Urinary bladder (tissue), 4 donors: ENCODE data around the gene PTPN14. TPM values are rescaled to one million over a fixed set of nuclear protein-coding genes. Genes with fewer than 3 reads are reported as not detected.

Experiments
- DNase-seq: peaks from one replicate; pipeline ENCODE4 v3.0.0-alpha.2; 2015; ENCODE audit errors: extremely low spot score
- H3K27ac ChIP-seq: one replicate; pipeline ENCODE4 v1.5.1; 2013; ENCODE audit warnings: low read depth, mild to moderate bottlenecking, moderate library complexity
- H3K36me3 ChIP-seq: one replicate; pipeline ENCODE4 v1.6.1; 2013; ENCODE audit warnings: mild to moderate bottlenecking, moderate library complexity; ENCODE audit not compliant: insufficient read depth
- H3K4me1 ChIP-seq: one replicate; pipeline ENCODE4 v1.6.1; 2013; ENCODE audit warnings: mild to moderate bottlenecking, moderate library complexity; ENCODE audit not compliant: insufficient read depth
- H3K4me3 ChIP-seq: one replicate; pipeline ENCODE4 v1.5.1; 2013; ENCODE audit warnings: low read depth, low read length
- WGBS: extraction: QIAGEN DNeasy Blood & Tissue Kit; methylation state at CpG from one replicate; pipeline ENCODE4 v1.1.7; 2013; 5-methylcytosine and 5-hydroxymethylcytosine counted together
- polyA plus RNA-seq: library from polyadenylated mRNA; stranded (reverse); fragments of 200-250 nt; gene quantifications from one replicate; pipeline ENCODE4 v1.2.3, GENCODE V29; 2013
- total RNA-seq: library from RNA; depleted of rRNA; stranded (reverse); fragments of >200 nt; gene quantifications from one replicate; pipeline ENCODE4 v1.2.3, GENCODE V29; 2014
- donor health status: healthy with polysubstance abuse.
- donor health status: healthy.

The PTPN14 gene
- total and polyA plus RNA-seq, 2 donors = 9.0 to 39.2 TPM

DNA sequence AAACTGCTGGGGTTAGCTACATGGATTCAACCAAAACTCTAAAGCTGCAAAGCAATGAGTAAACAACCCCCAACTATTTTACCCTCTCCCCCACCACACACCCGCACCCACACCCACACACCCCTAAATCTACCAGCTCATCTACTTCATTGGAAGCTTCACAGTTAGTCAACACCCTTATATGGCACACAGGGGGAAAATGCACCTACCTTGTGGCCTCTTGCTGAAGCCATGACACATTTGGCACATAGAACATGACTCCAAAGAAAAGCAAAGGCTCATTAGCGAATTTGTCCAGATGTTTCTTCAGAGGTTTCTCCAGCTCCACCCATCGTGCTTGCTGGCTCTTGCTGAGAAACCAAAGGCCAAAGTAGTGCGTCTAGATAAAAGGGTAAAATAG lies 99.8 kb downstream of the PTPN14 start:
- DNase-seq = no peak
- H3K4me1 ChIP-seq = peaks cover 1% of the 10 kb centered on the region
- 87% methylated on average over 4 of the region's 4 CpGs for WGBS
- no peak overlapping the region for H3K4me3 ChIP-seq
- no peak overlapping the region for H3K27ac ChIP-seq
- H3K36me3 ChIP-seq = no peaks in the 10 kb centered on the region

DNA sequence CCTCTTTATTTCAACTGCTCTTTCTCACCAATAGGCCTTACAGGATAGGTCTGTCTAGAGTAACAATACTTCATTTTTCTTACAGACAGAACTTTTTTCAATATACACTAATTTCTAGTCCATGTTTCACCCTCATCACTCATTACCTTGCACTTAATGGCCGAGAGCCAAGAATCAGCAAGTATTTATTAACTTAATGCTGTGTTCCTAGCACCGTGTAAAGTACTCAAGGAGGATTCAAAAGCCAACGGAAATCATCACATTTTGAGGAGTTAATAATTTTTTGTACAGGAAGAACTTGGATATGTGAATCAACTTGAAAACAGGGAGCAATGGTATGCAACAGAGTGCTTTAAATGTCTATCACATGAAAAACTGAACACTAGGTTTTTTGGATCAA lies 102.0 kb downstream of the PTPN14 start:
- WGBS = 96% methylated on average over 3 of the region's 3 CpGs
- Histone ChIP-seq H3K4me3 (no peak overlapping the region), H3K4me1 (no peaks in the 10 kb centered on the region), H3K36me3 (no peaks in the 10 kb centered on the region), H3K27ac (no peak overlapping the region)
- no peak for DNase-seq

DNA sequence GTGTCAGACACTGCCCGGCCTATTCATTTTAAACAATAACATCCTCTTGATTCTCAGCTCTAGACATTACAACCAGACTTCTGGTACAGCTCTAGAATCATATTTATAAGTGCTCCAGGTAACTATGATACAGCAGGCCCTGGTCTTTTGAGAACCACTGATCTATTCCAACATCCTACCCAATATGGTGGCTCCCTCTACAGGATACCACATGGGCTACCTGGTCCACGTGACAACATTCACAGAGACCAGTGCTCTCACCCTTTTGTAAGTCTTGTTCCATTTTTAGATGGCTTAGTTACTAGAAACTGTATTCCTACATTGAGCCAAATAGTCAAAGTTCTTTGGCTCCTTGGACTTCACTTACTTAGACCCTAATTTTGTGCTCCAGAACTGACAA lies 102.9 kb downstream of the PTPN14 start:
- Histone ChIP-seq H3K36me3 (no peaks in the 10 kb centered on the region), H3K4me3 (no peak overlapping the region), H3K27ac (no peak overlapping the region), H3K4me1 (no peaks in the 10 kb centered on the region)
- no peak for DNase-seq
- WGBS = 99% methylated on average over 2 of the region's 2 CpGs

DNA sequence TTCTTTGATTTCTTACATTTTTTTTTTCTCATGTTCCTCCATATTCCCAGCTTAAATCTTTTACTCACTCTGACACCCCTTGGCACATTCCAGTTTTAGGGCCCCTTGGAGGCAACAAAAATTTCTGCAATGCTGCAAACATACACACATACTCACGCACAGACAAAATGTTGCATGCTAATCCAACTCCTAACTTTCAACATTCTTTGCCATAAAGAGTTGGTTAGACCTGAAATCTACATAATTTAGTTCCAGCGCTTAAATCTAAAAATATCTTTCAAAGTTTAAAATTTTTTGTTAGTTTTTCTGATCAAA lies 103.9 kb downstream of the PTPN14 start:
- DNase-seq = no peak
- Histone ChIP-seq H3K4me1 (no peaks in the 10 kb centered on the region), H3K27ac (no peak overlapping the region), H3K36me3 (no peaks in the 10 kb centered on the region), H3K4me3 (no peak overlapping the region)
- WGBS = 88% methylated on average over 2 of the region's 2 CpGs

DNA sequence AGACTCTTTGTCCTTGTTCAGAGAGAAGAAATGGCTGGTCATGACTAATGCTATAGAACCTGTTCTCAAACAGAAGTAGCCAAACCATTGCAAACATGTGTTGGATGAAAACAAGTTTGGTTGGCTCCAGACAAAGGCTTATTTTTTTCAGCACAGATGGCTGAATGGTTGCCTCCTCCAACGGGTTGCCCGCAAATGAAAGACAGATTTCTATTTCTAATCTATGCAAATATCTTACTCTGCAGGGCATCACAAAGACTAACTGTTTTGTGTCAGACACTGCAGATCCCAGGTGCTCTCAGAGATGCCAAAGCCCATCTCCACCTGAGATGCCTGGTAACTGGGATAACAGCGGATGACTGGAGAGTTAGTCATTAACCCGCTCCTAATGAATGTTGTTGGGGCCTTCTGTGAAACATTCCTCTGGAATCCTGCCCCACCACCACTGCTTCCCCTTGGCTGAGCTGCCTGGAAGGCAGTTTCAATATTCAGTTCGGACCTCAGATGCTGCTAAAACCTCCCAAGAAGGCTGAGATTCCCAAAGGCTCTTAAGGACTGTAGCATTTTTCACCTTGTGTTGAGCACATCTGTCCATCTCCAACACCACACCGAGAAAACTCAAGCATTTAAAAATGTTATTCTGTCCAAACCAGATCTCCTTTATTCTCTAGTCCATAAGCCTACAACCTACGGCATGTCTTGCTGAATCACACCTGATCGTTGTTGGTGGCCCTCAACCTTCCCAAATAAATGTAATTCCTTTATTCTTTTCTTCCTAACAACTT lies 104.4 kb downstream of the PTPN14 start:
- no peak for DNase-seq
- Histone ChIP-seq H3K36me3 (no peaks in the 10 kb centered on the region), H3K4me1 (no peaks in the 10 kb centered on the region), H3K4me3 (no peak overlapping the region), H3K27ac (no peak overlapping the region)
- 78% methylated on average over 8 of the region's 8 CpGs for WGBS

DNA sequence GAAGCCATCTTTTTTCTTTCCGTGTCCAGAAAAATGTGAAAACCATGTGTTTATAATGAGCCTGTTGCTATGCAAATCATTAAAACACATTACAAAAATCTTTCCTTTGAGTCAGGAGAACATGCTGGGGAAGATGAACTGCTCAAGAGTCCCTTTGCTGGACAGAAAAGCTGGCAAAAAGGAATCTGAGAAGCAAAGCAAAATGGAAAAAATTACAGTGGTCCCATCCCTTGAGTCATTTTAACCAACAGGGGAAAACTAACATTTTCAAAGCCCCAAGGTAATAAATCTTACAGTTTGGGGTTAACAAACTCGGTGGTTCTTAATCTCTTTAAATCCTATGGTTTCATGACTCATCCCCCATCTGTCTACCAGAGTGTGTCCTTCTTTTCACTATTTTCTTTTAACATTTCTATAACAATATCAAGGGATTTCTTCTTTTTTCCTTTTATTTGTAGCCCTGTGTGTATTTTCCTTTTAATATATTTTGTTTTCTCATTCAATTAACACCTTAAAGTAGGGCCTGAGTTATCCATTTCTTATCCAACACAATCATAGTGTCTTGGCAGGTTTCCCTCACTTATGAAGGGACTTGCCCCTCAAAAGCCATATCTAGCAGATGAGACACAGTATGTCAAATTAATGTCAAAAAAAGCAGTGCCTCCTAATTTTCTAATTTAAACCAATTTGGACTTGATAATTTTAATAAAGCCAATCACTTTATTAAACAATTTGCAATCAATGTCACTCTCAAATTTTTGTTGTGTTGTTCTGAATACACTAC lies 105.4 kb downstream of the PTPN14 start:
- no peak overlapping the region for H3K27ac ChIP-seq
- 12% methylated on average over 2 of the region's 2 CpGs for WGBS

DNA sequence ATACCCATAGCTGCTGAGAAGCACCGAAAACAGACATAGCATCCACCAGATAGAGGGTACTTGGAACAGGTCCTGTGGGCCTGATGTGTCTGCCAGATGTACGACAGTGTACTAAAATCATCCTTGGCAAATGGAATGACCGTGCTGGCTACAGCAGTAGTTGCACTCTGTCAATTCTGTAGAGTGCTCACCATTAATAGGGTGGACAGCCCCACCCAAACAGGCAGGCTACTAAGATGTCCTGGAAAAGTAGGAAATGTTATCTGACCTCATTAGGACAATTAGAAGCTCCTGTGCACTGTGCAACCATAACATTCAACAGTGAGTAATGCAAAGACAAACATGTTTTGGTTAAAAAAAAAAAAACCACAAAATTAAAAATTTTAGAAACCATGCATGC lies 106.2 kb downstream of the PTPN14 start:
- Histone ChIP-seq H3K36me3 (no peaks in the 10 kb centered on the region), H3K4me1 (no peaks in the 10 kb centered on the region), H3K4me3 (no peak overlapping the region), H3K27ac (no peak overlapping the region)
- WGBS = 54% methylated on average over 3 of the region's 3 CpGs
- no peak for DNase-seq

More for the DNA sequence above, 105.4 kb downstream of the PTPN14 start:
- H3K36me3 ChIP-seq = no peaks in the 10 kb centered on the region
- DNase-seq = no peak
- H3K4me3 ChIP-seq = no peak overlapping the region
- H3K4me1 ChIP-seq = no peaks in the 10 kb centered on the region

DNA sequence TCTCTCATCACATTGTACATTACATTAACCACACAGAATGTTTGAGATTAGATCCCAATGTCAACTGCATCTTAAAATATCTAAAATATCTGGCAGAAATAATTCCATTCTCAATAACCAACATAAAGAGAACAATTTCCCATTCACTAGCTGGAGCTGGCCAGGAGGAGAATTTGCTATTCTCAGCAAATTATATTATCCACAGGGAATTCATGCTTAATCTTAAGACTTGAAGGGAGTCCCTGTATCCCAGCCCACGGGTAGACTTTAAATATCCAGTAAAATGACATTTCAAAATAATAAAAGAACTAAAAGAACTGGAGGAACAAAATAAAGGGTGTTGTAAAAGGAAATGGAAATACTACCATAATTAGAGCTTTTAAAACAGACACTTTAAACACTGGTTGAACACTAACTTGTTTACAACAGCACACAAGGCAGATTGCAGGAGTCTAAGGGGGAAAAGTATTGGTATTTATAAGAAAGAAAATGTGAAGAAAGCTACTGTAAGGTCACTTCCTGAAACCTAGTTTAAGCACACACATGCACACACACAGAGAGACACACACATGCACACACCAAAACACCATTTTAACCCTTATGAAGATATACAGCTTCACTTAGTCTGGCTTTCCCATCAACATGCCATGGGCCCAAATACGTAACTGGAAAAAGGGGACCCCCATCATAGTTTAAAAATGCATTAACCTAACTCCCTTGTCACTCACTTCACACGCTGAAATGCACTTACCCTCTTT lies 107.0 kb downstream of the PTPN14 start:
- no peak overlapping the region for H3K4me3 ChIP-seq
- H3K36me3 ChIP-seq = no peaks in the 10 kb centered on the region
- H3K27ac ChIP-seq = no peak overlapping the region
- 64% methylated on average over 3 of the region's 3 CpGs for WGBS
- no peaks in the 10 kb centered on the region for H3K4me1 ChIP-seq
- no peak for DNase-seq

DNA sequence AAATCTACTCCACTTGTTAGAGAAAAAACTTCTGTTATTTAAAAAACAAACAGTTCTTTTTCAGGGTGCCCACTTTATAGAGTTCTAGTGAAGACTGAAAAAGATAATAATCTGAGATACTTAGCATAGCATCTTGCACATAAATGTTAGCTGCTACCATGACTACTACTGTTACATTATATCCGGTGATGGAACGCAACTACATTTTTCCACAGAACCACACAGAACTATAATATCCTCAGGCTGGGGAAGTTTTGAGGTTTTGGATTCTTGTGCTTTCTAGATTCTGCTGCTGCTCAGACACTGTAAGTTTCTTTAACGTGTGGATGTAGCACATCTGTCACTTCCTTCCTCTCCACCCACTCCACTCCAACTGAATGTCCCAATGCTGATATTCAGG lies 110.3 kb downstream of the PTPN14 start:
- Histone ChIP-seq H3K27ac (no peak overlapping the region), H3K4me1 (no peaks in the 10 kb centered on the region), H3K36me3 (no peaks in the 10 kb centered on the region), H3K4me3 (no peak overlapping the region)
- WGBS = 46% methylated on average over 3 of the region's 3 CpGs
- no peak for DNase-seq

DNA sequence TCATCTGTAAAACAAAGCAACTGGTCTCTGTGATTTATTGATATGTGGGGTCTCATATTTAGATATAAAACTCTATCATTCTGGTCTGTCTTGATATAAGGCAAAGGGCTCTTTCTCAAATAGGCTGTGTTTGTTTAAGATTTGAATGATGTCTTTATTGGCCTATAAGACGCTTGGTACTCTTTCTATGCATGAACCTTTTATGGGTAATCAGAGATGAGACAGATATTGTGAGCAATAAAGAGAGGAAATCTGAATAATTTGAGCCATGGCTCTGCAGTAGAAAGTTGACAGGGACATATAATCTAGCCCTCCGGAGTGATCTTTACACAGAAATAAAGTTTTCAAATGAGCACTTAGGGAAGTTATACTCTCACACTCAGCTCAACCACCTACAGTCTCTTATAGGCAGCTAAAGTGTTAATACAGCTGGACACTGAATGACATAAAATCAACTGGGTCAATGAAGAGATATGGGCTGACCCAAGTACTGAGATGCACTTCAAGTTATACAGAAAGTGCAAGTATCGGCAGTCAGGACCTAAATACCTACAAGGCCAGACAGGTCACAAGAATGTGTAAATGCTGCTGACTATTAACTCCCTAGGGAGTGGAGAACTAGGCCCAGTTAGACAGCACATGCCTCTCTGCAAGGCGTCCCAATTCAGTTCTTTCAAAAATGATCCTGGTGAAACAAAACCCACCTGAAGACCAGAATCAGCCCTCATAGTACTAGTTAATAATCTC lies 111.0 kb downstream of the PTPN14 start:
- Histone ChIP-seq H3K4me3 (no peak overlapping the region), H3K27ac (peak overlapping the region; percentile 50), H3K4me1 (no peaks in the 10 kb centered on the region), H3K36me3 (no peaks in the 10 kb centered on the region)
- WGBS = 65% methylated on average over 4 of the region's 4 CpGs
- no peak for DNase-seq

DNA sequence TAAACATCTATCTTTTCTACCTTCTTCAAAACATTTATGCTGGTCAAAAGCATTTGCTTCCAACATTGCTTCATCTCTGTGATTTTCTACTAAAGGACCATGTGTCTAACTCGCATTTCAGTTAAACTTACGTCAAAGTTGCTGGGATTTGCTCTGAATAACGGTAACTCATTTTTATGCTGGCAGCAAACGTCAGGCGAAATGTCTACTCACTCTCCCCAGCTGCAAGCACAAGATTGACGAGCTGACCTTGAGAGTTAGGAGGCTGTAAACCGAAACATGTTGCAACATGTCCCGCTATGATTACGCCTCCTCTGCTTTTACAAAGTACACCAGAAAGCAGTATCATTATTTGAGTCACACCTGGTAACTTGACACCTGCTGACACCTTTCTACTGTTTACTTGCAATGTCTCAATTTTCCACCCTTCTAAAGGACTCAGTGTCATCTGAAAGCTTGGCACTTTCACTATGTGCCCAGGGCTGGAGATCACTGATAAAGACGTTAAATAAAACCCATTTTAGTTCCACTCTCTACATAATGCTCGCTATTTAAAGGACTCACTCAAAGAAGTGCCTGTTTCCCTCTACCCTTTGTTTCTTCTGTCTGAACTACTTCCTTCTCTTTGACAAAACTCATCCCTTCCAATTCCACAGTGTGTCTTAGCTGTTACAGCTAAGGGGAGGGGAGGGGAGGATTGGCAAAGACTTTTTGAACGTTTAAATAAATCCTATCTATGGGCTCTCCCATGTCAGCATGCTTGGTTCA lies 111.9 kb downstream of the PTPN14 start:
- Histone ChIP-seq H3K4me1 (no peaks in the 10 kb centered on the region), H3K27ac (no peak overlapping the region), H3K36me3 (no peaks in the 10 kb centered on the region), H3K4me3 (no peak overlapping the region)
- peak; percentile 53 for DNase-seq
- WGBS = 62% methylated on average over 12 of the region's 12 CpGs

DNA sequence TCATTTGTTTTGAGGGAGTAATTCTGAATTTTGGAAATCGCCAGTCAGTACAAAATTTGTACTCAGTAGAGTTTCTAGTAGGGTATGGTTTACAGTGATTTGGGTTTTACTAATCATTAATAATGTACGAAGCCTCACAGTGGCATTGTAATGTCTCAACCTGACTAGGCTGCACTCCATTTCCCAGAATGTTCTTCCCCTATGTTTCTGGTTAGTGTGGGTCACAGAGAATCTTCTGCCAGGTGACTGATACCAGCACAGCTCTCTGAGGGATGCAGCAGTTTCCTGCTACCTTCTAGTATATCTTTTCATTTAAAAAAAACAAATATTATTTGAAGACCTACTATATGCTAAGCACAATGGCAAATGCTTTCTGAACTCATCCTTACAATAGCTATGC lies 112.9 kb downstream of the PTPN14 start:
- 95% methylated on average over 2 of the region's 2 CpGs for WGBS
- H3K27ac ChIP-seq = no peak overlapping the region
- no peak overlapping the region for H3K4me3 ChIP-seq

DNA sequence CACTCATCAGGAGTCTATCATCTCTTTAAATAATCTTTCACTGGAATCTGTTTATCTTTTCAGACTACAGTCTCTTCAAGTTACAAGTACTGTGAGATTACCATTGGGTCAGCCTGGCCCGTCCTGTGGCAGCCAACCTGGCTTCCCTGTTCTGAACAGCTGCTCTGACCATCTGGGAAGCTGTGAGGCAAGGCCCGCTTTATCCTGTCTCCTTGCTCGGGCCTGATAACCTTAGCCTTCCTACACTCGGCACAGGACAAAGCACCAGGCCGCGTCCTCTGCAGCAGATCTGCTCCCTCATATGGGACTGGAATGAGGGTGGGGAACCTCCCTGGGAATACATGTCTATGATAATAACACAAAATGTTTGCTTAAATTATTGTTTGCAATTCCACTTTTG lies 113.3 kb downstream of the PTPN14 start:
- no peak for DNase-seq
- Histone ChIP-seq H3K4me3 (no peak overlapping the region), H3K36me3 (no peaks in the 10 kb centered on the region), H3K27ac (no peak overlapping the region), H3K4me1 (no peaks in the 10 kb centered on the region)
- 64% methylated on average over 6 of the region's 6 CpGs for WGBS

More for the DNA sequence above, 112.9 kb downstream of the PTPN14 start:
- DNase-seq = no peak
- Histone ChIP-seq H3K4me1 (no peaks in the 10 kb centered on the region), H3K36me3 (no peaks in the 10 kb centered on the region)
